Fibroblast of skin of right quadriceps (primary cell): Measurements from ENCODE around the gene AK8.

ENCODE experiments used
- DNase-seq: peaks from one replicate; pipeline ENCODE4 v3.0.0-alpha.2; 2013

Gene AK8

DNA sequence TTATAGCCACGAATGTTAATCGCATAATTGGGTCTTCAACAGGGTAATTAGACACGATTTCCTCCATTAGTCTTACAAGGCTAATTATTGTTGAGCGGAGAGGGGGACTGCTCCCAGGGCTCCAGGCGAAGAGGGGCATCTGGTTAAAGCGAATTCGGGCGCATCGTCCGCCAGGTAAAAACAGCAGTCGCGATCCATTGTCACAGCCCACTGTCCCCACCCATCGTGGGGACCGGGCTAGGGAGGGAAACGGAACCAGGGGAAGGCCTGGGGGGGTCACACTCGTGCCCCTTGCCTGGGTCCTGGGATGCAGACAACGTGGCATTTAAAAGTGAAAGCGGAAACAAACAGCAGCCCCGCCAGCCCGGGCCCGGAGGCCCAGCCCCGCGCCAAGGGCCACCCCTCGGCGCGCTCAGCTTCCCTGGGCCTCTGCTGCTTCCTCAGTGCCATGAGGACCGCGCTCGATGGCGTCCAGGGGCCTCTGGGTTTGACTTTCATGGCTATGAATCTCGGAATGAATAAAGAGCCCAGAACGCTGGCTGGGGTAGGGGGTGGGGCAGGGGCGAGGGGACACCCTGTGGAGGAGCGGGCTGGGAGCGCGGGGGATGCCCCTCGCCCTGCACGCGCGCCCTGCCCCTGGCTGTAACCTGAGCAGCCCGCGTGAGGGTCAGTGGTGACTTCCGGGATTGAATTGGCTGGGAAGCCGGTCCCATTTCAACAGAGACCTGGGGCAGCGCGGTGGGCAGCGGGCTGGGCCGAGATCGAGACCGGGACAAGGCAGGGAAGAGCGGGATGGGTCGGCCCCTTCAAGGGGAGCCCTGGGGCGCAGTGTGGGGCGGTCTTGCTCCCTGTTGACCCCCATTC is 107.9 kb downstream of the AK8 start:
- peak; percentile 63 for DNase-seq

DNA sequence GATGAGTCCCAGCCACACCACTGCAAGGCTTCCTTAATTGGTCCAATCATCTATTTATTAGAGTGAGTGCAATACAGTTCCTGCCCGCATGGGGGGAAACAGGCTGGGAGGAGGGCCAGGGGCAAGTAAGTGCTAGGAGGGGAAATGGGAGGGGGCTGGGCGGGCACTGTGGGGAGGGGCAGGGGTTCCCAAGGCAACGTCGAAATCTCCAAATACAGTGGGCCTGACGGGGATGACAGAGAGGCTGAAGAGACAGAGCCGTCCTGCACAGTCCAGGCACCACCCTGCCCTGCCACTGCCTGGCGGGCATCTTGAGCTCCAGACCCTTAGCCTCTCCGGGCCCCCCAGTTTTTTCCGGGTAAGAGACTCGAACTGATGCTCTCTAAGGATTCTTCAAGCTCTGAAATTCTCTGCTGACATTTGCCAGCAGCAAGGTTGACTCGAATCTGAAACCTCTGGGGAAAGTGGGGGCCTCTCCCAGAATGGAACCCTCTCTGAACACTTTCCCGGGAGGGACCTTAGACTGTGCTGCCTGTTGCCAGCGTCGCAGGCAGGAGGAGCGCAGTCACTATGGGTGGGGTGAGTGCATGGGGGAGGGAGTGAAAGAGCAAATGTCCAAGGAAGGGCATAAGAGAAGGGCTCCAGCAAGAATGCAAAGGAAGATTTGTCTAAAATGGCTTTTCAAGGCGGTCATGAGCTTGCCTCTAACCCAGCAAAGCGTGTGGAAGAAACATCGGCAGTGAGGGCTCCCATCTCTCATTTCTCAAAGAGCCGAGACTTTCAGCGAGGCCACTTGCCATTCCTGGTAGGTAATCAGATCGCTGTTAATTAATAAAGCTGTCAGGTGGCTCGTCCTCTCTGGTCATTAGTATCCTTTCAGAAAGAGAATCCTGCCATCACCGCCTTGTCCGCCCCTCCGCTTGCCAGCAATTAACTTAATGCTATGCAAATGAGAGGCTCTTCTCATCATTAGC is 108.9 kb downstream of the AK8 start:
- peak; percentile 72 for DNase-seq

DNA sequence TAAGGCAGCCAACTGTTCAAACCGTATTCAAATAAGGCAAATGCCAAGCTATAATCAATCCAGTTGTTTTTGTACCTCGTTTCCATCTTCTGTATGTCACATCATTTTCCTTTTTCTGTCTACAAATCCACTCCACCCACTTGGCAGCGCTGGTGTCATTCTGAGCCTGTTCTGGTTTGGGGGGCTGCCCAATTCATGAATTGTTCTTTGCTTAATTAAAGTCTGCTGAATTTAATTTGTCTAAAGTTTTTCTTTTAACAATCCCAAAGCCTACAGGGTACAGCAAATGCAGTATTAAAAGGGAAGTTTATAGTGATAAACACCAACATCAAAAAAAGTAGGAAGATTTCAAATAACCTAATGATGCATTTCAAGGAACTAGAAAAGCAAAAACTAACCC is 114.5 kb downstream of the AK8 start:
- no peak for DNase-seq

DNA sequence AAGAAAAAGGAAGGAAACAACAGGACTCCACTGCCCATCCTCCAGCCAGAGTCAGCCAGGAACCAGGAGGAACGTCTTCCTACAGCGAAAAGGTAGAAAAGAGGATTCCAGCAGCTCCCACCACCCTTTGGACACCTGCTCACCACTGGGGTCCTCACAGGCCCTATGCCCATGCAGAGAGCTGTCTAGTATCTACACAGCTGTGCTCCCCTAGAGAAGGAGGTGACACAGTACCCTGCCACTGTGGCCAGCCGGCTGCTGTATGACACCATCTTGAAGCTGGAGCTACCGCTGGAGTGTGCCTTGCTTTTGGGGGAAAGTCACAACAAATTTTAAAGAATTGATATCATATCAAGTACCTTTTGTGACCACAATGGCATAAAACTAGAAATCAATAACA is 115.2 kb downstream of the AK8 start:
- DNase-seq: no peak

DNA sequence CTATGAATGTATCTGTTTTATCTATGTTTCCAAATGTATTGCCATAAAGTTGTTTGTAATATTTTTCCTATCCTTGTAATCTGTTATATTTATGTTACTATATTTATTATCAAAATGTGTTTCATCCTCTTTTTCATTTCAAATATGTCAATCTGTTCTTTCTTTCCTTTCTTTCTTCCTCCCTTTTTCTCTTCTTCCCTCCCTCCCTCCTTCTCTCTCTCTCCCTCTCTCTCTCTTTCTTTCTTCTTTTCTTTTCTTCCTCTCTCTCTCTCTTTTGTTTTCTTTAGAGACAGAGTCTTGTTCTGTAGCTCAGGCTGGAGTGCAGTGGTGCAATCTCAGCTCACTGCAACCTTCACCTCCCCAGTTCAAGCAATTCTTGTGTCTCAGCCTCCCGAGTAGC is 116.5 kb downstream of the AK8 start:
- no peak for DNase-seq

DNA sequence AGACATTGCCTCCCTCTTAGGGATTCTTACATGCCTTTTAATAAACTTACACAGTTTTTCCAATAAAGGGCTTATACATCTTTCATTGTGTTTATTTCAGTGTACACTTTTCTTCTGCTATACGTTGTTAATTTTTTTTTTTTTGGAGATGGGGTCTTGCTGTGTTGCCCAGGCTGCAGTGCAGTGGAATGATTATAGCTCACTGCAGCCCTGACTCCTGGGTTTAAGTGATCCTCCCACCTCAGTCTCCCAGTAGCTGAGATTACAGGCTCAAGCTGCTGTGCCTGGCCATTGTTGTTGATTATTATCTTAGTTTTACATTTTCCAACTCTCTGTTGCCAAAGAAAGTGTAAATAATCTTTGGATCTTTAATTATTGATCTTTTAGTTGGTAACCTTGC is 118.0 kb downstream of the AK8 start:
- no peak for DNase-seq

DNA sequence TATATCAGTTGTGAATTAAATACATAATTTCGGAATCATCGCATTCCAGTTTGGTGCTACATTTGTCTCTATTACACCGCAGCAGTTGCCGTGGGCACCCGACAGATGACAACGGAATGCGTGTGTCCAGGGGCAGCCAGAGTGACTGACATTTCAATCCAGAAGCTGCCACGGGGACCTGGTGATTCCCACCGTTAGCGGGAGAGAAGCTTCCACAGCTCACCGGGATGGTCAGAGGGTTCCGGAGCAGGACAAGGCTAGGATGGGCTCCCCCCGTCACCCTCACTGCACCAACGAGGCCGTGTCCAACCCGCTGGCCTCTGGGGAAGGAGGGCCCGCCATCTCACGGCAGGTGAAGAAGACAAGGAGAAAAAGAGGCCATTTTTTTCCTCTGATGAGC is 121.1 kb downstream of the AK8 start:
- no peak for DNase-seq

DNA sequence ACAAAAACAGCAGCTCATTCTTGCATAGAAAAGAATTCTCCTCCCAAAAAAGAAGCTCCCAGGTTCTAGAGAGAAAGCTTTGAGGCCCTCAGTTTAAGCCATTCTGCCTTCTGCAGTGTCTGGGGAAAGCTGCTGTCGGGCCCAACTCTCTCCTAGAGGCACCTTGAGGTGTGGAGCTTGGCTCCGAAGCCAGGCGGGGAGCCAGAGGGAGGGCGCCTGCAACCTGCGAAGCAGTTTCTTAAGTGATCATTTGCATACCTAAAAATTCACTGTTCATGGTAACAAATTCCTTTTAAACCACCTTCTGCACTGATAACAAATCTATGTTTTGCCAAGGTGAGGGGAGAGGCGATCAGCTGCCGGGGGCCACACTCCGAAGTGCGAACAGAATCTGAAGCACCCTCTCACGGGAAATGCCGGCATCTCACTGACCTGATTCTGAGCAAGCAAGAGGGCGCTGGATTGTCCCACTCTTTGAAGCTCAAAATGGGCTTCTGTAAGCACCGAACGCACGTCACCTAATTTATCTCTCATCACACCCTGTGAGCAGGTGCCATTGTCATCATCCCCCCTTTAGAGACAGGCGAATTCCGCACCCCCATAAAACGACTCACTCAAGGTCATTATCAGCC is 121.8 kb downstream of the AK8 start:
- no peak for DNase-seq

DNA sequence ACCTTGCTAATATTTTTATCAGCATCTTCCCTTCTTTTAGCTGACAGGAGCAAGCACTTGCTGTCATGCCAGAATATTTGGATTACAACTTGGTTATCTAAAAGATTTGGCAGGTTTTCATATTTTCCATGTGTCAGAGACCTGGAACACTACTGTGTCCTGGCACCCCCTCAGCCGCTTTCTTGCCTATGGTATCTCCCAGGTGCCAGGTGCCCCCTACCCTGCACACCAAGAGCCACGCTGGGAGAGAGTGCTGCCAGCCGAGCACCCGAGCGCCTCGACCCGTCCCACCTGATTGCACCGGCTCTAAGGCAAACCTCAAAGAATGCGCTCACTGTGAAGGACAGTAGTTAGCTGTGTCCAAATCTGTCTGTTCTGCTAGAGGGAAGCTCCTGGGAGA is 123.0 kb downstream of the AK8 start:
- DNase-seq: no peak

DNA sequence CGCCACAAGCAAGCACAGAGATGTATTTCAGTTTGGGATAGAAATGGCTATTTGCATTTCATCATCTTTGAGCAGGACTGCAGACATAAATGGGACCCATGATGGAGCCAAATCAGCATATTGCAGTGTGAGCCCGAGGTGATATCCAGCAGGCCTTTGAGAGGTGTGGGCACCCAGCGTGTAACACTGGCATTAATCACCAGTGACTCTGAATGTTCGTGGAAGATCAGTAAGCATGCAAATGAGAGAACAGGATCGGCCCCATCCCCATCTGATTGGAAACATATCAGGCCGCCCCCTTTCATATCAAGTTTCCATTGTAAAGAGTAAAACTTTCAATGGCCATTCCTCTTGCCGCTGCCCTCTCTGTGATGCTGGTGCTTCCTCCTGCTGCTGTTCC is 123.8 kb downstream of the AK8 start:
- DNase-seq: no peak

DNA sequence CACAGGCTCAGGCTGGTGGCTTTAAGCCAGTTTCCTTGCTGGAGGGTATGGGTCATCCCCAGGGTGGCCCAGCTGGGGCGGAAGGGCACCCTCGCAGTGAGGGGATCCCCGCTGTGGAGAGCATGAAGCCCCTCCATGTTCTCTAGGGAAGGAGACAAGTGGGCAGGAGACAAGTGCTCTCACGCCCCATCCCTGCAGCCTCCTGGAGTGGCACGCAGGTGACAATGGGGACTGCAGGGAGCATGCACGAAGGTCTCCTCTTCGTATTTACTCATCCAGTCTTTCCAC is 124.5 kb downstream of the AK8 start:
- DNase-seq: no peak

DNA sequence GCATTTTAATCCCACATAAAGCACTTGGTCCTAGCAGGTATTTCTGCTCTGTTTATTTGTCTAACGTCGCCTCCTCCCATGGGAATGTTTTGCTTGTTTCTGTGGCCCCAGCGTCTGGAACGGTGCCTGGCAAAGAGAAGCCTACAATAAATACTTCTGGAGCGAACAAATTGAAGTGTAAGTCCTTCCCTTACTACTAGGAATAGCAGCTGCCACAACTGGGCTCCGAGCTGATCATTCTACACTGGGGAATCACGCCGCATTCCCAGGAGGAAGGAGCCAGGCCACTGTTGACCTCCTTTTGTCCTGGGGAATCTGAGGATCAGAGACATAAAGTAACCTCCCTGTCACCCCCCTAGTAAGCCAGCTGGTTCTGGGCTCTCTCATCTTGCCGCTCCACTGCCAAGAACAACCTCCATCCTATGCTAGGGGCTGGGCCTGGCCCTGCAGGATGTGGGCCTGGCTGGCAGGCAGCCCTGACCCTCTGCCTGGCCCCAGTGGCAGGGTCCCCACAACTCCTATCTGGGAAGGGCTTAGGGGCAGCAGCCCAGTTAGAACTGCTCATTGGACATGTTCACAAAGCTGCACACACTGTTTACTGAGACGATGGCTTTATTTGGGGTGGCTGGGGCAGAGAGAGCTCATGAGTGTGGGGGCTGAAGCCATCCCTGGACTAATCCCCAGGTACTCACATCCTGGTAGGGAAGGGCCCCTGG is 125.0 kb downstream of the AK8 start:
- DNase-seq: no peak

DNA sequence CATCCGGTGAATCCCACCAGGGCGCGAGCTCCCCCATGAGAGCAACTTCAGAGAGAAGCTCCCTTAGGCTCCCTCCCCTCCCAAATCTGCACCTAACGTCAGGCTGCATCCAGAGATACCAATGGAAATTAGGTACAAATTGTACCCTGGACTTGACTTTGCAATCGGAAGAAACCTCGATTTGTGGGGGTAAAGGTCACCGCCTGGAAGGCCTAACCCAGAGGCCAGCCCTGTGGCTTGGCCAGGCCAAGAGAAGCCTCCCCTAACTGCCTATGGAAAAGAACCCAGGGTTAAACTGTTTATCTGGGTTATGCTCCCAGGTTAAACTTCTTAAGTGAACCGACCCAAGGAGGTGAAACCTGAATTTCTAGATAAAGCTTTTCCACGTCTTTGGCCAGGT is 127.4 kb downstream of the AK8 start:
- DNase-seq: no peak

DNA sequence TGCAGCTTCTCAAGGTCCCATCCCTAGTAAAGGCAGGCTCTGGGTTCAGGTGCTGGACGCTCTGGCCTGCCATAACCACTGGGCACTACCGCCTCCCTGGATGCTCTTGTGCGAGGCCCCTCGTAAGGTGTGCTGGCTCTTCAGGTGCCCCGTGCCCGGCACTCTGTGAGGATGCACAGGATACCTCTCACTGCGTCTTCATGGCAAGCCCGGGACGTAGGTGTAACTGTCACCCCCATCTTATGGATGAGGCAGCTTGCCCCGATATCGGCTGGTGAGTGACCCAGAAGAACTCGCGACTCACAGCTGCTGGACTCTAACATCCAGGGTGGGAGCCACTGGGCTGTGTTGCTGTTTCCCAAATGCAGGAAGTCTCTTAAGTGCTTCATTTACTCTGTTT is 128.8 kb downstream of the AK8 start:
- DNase-seq: no peak

DNA sequence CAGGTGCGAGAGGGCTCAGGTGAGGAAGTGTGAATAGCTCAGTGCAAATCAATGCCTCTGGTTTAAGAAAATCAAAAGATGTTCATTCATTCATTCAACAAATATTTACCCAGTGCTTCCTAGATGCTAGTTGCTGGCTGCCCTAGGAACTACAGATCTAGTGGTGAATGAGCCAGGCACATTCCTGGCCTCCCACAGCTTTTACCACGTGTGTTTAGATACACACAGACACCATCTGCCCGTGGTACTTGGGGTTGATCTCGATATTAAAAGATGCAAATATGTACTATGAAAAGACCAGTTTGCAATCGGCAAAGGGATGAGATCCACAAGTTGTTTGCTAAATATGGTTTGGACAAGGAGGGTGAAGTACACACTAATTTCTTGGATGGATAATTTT is 129.6 kb downstream of the AK8 start:
- DNase-seq: no peak

DNA sequence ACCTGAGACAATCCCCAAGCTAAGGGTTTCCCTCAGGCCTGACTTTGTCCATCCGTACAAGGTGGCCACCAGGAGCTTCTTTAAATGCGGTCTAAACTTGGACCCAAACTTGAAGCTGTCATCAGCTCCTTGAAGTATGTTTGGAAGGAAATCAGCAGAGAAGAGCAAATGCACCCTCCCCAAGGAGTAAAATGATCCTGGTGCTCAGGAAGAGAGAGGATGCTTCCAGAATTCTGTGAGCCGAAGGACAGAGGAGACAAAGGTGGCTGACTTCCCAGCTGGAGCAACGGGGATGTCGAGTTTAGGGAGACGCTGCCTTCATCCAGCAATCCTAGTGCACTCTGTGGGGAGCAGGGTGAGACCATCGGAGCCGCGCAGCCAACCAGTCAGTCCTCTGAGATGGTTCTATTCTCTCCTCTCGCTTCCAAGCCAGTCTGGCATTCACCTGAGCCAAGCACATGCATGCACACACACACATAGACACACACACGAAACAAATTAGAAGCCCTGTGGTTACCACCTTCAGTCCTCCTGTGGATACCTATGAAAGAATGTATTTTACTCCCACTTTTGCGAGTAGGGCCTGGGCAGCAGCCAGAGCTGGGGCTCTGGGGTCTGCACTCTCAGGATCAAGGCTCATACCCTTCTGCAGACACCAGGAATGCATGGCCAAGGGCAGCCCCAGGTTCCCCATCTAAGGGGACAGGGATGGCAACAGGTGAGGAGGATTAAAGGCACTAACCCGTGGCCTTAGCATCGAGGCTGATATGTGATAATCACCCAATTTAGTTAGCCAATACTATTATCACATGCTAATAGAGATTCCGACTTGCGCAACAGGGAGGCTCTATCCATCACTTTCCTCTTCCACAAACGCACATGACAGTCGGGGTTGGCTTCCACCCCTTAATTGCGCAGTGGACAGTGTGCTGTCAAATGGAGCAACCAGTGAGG is 132.1 kb downstream of the AK8 start:
- DNase-seq: no peak

DNA sequence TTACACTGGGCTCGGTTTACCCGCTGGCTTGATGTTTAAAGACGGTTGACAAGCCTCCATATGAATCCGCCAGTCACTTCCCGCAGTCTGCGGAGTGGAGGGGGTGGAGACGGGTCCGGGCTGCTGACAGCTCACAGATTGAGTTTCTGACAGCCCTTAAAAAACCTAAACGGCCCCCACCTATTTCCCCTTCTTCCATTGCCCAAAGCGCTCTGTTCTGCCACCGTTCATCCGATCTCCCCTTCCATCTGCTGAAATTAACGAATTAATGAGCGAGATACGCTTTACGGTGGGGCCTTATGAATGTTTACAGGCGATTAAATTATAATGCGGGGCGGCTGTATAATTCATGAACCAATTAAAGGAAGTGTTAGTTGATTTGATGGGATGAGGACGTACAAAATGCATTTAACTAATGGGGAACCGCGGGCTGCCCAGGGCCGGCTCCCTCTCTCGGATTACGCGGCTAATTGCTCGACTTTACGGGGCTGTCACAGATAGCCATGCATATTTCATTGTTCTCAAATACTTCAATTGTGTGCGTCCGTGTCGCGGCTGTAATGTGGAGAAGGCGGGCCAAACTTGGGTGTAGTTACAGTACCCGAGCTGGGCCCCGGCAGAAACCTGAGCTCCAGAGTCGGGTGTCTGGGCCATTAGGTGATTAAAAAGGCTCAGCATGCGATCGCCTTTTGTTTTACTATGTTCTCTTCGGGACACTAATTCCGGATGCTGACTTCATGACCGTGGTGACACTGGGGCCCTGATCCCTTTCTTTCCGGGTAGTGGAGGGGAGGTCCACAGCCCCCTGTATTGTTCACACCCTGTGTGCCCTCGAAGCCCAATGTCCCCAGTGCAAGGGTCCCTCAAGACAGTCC is 133.0 kb downstream of the AK8 start:
- DNase-seq: no peak

DNA sequence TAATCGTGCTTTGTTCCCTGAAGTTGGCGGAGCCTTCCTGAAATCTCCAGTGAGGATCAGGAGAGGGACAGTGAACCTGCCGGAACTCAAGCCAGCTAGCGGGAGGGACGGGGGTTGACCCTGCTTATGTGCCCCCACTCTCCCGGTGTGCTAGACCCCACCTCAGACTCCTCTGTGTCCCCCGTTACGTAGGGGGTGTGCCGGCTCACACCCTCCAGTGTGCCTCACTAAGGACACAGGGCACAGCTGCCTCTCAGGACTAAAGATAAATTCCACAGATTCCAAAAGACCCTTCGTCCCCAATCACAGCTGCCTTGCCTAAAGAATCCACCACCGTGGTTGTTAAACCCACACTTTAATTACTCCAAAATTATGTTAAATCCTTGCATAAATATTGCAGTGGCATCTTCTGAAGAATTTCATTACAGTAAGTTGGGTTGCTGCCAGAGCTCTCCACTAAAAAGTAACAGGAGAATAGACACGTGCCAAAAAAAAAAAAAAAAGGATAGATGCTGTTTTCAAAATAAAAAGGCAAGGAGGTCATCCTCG is 134.1 kb downstream of the AK8 start:
- DNase-seq: no peak

DNA sequence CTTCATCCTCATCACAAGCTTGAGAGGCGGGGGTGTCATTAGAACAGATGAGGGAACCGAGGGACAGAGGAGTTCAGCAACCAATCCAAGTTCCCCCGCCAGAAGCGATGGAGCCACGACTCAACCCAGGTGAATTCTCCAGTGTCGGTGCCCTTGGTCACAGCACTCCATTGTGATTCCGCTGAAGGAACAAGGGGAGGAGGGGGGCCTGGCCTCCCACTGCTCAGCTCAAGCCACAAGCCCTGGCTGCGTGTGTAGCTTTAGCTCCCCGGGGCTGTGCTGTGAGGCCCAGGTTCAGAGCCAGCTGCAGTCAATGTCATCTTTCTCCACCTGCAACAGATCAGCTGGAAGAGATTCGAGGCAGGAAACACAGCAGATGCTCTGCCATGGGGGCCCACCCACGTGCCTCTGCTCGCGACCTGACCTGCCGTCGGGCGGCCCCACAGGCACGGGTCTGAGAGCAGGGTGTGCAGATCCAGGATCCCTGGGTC is 135.2 kb downstream of the AK8 start:
- no peak for DNase-seq
